Panc1 (cell line): ENCODE results near the gene COL5A1. TPM values are rescaled to one million over a fixed set of nuclear protein-coding genes. Genes with fewer than 3 reads are reported as not detected.

Source experiments
- ATAC-seq: fragments of 200-7000 bp; cut with Tn5 transposase; 2 replicates; pipeline ENCODE4 v1.9.1; 2020; ENCODE audit warnings: mild to moderate bottlenecking, moderate library complexity
- BruUV-seq: library from RNA; stranded (reverse); fragments of 400-500 nt; replicated peaks from 2 replicates; lab custom pipeline; 2021; lab: Mats Ljungman, UMichigan
- CTCF ChIA-PET: fragments of 300-600 bp; sonication (Branson Sonifier 250); formaldehyde crosslinking; loops from one replicate; lab custom pipeline; 2022; ENCODE audit warnings: antibody characterized with exemption; lab: Charles Lee
- POLR2A ChIA-PET: fragments of 300-600 bp; sonication (Branson Sonifier 250); formaldehyde crosslinking; loops from one replicate; lab custom pipeline; 2022; ENCODE audit warnings: antibody characterized with exemption; lab: Charles Lee
- DNase-seq: peaks from one replicate; pipeline ENCODE4 v3.0.0-alpha.2; 2010; ENCODE audit warnings: low read depth, low spot score
- H3K27ac ChIP-seq: 2 replicates; pipeline ENCODE4 v1.5.1; 2011; ENCODE audit warnings: mild to moderate bottlenecking, low read length, inconsistent platforms
- H3K27me3 ChIP-seq: fragments of 200-500 bp; sonication (Bioruptor generic); 2 replicates; pipeline ENCODE4 v1.6.0; 2014; ENCODE audit warnings: low read length, inconsistent platforms; ENCODE audit not compliant: control insufficient read depth, insufficient read depth
- H3K36me3 ChIP-seq: fragments of 200-500 bp; sonication (Bioruptor generic); 2 replicates; pipeline ENCODE4 v1.5.1; 2014; ENCODE audit warnings: inconsistent platforms, mild to moderate bottlenecking, low read length, moderate library complexity; ENCODE audit not compliant: control insufficient read depth, insufficient read depth
- H3K4me1 ChIP-seq: 2 replicates; pipeline ENCODE4 v1.5.1; 2011; ENCODE audit warnings: inconsistent platforms, mild to moderate bottlenecking, low read length, moderate library complexity; ENCODE audit not compliant: control insufficient read depth, insufficient read depth
- H3K4me3 ChIP-seq, 2 experiments: 2 replicates each; pipeline ENCODE4 v1.5.1; 2011 to 2012; ENCODE audit warnings: low read depth in 2 of 2, low read length in 2 of 2, mild to moderate bottlenecking in 2 of 2, inconsistent platforms in 1 of 2, moderate library complexity in 1 of 2
- H3K9me3 ChIP-seq: fragments of 200-500 bp; sonication (Bioruptor generic); 2 replicates; pipeline ENCODE4 v1.5.1; 2014; ENCODE audit warnings: low read depth, mild to moderate bottlenecking, inconsistent platforms, low read length, moderate library complexity; ENCODE audit not compliant: control insufficient read depth, insufficient read depth
- CTCF ChIP-seq: fragments of 450-650 bp; IDR thresholded peaks from 2 replicates; pipeline ENCODE4 v1.5.1; 2017; ENCODE audit warnings: mild to moderate bottlenecking
- POLR2AphosphoS5 ChIP-seq: IDR thresholded peaks from 2 replicates; pipeline ENCODE4 v1.6.1; 2012; ENCODE audit warnings: mild to moderate bottlenecking, low read depth, low read length, moderate library complexity
- REST ChIP-seq, 2 experiments: IDR thresholded peaks; 2 replicates each; pipeline ENCODE4 v1.6.1; 2011 to 2012; ENCODE audit warnings: low read depth in 2 of 2, control low read depth in 1 of 2, low read length in 1 of 2, mild to moderate bottlenecking in 1 of 2, moderate library complexity in 1 of 2; ENCODE audit not compliant: insufficient read depth in 1 of 2
- SIN3A ChIP-seq: IDR thresholded peaks from 2 replicates; pipeline ENCODE4 v1.6.1; 2012; ENCODE audit warnings: low read depth, mild to moderate bottlenecking, low read length, moderate library complexity, borderline replicate concordance; ENCODE audit not compliant: insufficient read depth
- TCF7L2 ChIP-seq: IDR thresholded peaks from 2 replicates; pipeline ENCODE4 v1.6.1; 2011; ENCODE audit warnings: mild to moderate bottlenecking, low read depth, low read length, inconsistent platforms
- in situ Hi-C: cut with HindIII; loops from 2 replicates; pipeline ENCODE4 v1.10.0; 2016; ENCODE audit warnings: low sequenced_read_pairs, low pct_unique_long_range_greater_than_20kb
- intact Hi-C: fragments of 100-400 bp; cut with micrococcal nuclease; formaldehyde crosslinking; loops from one replicate; pipeline ENCODE4 v1.10.0; 2022; ENCODE audit not compliant: unreplicated experiment
- total RNA-seq: library from RNA; stranded (reverse); gene quantifications from one replicate; pipeline ENCODE4 v1.2.1, GENCODE V29; 2021; ENCODE audit not compliant: unreplicated experiment

COL5A1 gene
- total RNA-seq, 1 experiment from 2014 or later: 5.7 TPM

- Histone ChIP-seq H3K4me1 (no peaks in the 10 kb centered on the region), H3K27ac (no peak overlapping the region), H3K27me3 (peaks cover 3% of the 10 kb centered on the region; the same call in 1 of the 2 replicates), H3K36me3 (no peaks in the 10 kb centered on the region), H3K4me3 (no peak overlapping the region), H3K9me3 (no peaks in the 10 kb centered on the region)
- ChIA-PET CTCF (no interaction called here), POLR2A (no interaction called here)
- no peak for TF ChIP-seq CTCF
- no peak for TF ChIP-seq TCF7L2
- TF ChIP-seq SIN3A: no peak
- no peak for TF ChIP-seq POLR2AphosphoS5
- no peak for TF ChIP-seq REST (IDR thresholded peaks at IDR 0.05; ENCODE audit: insufficient read depth in 1 of 2, low read depth in 2 of 2, low read length in 1 of 2)
- DNase-seq (no peak), ATAC-seq (no peak)
- BruUV-seq: no TSS peak
- intact Hi-C loops (no loop called here), in situ Hi-C loops (no loop called here)
These were observed 147.6 kb downstream of the COL5A1 start for GRCh38 chr9:134789168-134789567.

GRCh38 chr9:134791009-134791408 is 149.4 kb downstream of the COL5A1 start:
- no peak for ATAC-seq
- TF ChIP-seq REST (IDR thresholded peaks at IDR 0.05; ENCODE audit: insufficient read depth in 1 of 2, low read depth in 2 of 2, low read length in 1 of 2) (no peak), CTCF (no peak), POLR2AphosphoS5 (no peak), SIN3A (no peak), TCF7L2 (no peak)
- Histone ChIP-seq H3K9me3 (no peaks in the 10 kb centered on the region), H3K4me1 (no peaks in the 10 kb centered on the region), H3K4me3 (no peak overlapping the region), H3K27ac (no peak overlapping the region), H3K27me3 (peaks cover 3% of the 10 kb centered on the region; the same call in 1 of the 2 replicates), H3K36me3 (no peaks in the 10 kb centered on the region)
- no TSS peak for BruUV-seq
- in situ Hi-C loops: no loop called here
- intact Hi-C loops: no loop called here
- no peak for DNase-seq
- ChIA-PET POLR2A (no interaction called here), CTCF (no interaction called here)
